Activated naive CD4-positive, alpha-beta T cell treated with anti-CD3 and anti-CD28 coated beads, Interleukin-2, amount 50 U/mL, for 16 hours (primary cell): ENCODE results near the gene SERPINA7.
"Not testable (repeated sequence)": the region's sequence is repeated elsewhere in the genome, so short reads cannot be mapped to it uniquely, and the experiment has no call there.

Experiments used
- DNase-seq: peaks from one replicate; pipeline ENCODE4 v3.0.0-alpha.2; 2020

The SERPINA7 gene

GRCh38 chrX:106038625-106039024, at the start of gene SERPINA7:
Gene SERPINA7, minus strand, starts transcription at chrX:106038727. Its CDS starts 1,669 bp downstream, at chrX:106037058.
- no peak for DNase-seq

- no peak for DNase-seq
These were observed 30.5 kb upstream of the SERPINA7 start for GRCh38 chrX:106069048-106069447.

DNA sequence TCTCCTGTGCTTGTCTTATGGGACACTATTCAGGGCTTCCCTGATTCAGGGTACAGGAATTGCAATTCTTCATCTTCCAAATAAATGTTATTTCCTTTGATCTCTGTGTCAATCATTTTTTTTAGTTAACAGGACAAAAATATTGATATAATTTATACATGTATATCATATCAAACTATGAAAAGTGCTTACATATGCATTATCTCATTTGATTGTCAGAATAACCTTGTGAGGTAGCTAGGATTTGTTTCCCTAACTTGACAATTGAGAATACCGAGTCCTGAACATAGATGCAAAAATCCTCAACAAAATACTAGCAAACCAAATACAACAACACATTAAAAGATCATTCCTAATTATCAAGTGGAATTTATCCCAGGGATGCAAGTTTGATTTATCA, 11.5 kb upstream of the SERPINA7 start:
- no peak for DNase-seq

DNA sequence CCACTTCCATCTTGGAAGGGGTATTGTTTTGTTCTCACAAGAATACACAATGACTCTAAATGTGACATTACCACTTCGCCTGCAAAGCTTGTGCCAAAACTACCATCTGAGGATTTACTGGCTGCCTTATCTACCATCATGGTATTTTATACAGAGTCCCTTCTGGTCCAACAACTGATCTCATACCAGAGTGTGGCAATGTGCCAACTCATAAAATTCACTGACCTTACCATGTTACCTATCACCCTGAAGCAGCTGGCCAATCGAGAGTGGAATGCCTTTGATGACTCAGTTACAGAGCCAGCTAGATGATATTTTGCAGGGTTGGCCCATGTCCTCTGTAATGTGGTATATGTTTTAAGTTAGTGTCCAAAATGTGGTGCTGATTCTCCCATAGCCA, 3.8 kb upstream of the SERPINA7 start:
- no peak for DNase-seq

DNA sequence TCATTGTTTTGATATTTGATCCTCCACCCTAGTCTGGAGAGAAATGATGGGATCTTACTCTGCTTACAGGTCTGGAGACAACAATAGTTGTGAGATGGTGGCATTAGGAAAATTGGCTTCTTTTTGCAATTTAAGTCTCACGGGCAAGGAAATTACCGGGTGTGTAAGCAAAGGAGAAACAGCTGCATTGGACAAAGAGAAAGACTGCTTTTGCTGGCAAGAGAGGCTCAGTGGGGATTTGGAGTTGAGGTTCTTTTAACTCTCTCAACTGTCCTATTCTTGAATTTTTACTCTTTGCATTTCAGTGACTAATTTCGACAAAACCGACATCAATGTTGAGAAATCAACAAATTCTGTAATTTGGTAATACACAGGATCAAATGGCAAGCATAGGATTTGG, 2.3 kb upstream of the SERPINA7 start:
- DNase-seq, result no peak

GRCh38 chrX:106039920-106040319, 1.4 kb upstream of the SERPINA7 start:
- DNase-seq, result no peak

GRCh38 chrX:106037835-106038473, 573 bp downstream of the SERPINA7 start:
- no peak for DNase-seq

DNA sequence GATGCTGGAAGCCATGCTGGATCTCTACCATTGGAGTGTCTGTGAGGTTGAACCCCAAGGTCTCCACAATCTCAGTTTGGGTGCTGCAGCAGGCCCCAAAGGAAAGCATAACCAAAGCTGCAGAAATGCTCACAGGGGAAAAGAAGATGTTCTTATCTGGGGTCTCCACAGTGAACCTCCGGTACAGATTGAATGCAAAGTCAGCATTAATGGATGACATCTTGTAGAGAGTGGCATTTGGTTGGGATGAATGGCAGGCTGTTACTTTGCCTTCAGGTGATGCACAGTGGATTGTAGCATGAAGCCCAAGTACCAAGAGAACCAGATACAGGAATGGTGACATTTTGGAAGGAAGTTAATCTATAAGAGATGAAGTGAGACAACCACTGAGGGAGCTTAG, 1.8 kb downstream of the SERPINA7 start:
- no peak for DNase-seq

DNA sequence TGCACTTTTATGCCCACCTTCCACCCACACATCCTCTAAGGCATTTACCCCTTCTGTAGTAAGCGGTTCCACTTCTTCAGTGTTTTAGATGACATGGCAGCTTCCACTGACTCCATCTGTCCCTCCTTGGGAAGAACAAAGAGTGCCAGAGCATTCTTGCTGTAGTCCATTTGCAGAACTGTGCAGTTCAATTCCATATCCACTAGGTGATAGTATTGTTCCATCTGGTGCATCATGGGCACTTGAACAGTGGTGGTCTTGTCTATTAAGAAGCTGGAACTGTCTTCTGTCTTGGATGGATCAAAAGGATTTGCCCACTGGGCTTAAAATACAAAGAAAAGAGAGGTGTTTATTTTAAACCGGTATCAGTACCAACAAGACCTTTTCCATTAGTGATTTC, 3.5 kb downstream of the SERPINA7 start:
- DNase-seq, result no peak

DNA sequence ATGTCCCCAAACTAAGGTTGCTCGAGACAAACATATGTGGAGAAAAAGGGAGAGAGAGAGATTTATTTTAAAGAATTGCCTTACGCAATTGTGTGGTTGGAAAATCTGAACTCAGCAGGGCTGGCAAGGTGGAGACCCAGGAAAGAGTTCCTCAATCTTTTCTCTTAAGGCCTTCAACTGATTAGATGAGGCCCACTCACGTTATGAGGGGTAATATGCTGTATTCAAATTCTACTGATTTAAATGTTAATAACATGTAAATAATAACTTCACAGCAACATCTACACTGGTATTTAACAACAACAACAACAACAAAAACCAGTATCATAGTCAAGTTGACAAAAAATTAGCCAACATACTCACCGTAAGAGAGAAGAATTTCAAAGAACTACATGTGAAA, 14.6 kb downstream of the SERPINA7 start:
- DNase-seq, result no peak

GRCh38 chrX:106022238-106022637, 16.3 kb downstream of the SERPINA7 start:
- no peak for DNase-seq

DNA sequence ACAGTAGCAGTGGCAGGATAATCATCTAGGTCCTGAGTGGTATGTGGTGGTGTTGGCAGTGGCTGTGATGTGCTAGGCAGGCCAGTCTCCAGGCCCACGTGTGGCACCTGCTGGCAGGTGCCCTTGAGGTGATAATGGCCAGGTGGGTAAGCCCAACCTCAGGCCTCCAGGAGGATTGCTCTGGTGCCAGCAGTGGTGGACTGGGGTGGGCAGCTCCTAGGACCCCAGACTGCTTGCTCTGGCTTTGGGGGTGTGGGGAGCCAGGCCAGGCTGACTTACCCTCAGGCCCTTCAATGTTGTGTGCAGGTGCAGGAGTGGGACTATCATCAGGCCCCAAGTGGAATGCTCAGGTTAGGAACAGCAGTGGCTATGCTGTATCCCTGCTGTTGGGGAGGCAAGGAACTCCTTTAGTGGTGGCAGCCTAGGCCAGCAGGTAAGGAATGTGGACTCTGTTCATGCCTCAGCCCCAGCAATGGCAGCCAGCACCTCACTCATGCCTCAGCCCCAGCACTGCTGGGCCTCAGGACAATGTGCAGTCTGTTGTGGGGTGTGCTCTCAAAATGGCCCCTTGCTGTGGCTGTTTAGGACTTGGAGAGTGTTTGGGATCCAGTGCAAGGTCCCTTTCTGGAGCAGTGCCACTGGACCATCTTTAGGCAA, 24.3 kb downstream of the SERPINA7 start:
- no peak for DNase-seq

DNA sequence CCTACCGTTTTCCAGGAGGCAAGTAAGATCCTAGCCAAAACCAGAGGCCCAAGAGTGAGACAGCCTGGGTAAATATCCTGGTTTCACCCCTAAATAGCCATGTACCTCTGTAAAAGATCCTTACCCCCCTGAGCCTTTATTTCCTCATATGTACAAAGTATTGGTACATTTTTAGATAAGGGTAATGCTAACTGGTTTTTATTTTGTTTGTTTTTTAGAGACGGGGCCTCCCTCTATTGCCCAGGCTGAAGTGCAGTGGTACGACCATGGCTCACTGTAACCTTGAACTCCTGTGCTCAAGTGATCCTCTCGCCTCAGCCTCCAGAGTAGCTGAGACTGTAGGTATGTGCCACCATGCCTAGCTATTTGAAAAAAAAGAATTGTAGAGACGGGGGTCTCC, 29.4 kb downstream of the SERPINA7 start:
- no peak for DNase-seq

GRCh38 chrX:106007815-106008214, 30.7 kb downstream of the SERPINA7 start:
- DNase-seq, result no peak

GRCh38 chrX:106005684-106006083, 32.8 kb downstream of the SERPINA7 start:
- no peak for DNase-seq

DNA sequence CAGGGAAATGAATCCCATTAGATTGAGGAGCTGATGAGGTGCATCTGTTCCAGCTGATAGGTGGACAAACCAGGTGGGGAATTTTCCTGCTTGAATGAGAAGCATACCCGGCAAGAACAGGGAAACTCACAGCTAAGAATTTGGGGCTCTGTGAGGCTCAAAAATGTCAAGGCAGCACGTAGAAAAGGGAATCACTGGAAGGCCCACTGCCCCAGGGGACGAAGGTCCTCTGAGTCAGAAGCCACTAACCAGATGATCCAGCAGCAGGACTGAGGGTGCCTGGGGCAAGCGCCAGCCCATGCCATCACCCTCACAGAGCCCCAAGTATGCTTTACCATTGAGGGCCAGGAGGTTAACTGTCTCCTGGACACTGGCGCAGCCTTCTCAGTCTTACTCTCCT, 37.9 kb downstream of the SERPINA7 start:
- DNase-seq, result not testable (repeated sequence)

GRCh38 chrX:106000203-106000602, 38.3 kb downstream of the SERPINA7 start:
- DNase-seq, result no peak

DNA sequence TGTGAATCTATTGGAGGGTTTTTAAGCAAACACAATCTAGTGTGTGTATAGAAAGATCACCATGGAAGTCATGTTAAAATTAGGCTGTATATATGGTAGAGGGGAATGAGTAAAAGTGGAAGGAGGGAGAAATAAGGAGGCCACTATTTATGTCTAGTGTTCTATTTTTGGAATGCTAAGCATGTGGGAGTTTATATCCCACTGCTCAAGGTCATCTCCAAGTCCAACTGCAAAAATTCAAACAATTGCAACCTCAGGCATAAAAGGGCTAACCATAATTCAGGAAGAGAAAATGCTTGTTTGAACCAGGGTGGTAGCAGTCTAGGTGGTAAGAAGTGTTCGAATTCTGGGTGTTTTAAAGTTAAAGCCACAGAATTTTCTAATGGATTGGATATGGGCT, 39.2 kb downstream of the SERPINA7 start:
- DNase-seq, result no peak

GRCh38 chrX:105988487-105988886, 50.0 kb downstream of the SERPINA7 start:
- DNase-seq, result not testable (repeated sequence)
